ENCODE results near the gene YOD1.

YOD1 gene

DNA sequence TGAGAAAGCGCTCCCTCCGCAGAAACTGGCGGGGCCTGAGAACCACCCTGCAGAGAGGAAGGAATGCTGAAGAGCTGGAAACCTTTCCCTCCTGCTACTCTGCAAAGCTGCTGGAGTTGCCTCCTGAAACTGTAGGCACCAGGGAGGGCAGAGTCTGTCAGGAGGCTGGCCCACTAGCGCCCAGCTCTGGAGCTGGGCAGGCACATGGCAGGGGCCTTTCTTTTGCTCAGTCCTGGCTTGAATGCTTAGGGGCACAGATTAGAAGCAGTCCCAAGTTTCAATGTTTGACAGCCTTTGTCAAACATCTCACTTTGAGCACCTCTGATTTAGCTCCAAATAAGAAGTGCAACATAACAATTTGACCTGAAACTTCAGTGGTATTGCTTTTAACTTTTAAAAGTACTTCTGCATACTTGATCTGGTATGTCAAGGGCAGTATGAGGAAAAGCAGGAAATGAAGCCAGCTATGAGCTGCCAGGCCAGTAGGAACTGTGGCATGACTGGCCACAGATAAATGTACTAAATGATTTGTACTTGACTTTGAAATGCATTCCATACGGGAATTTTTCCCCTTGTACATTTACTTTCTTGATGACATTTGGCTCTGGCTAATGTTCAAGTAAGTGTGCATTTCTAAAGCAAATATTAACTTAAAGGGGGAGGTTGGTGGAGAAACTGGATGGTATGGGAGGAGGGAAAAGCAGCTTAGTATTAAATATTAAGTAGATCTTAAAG is 25.7 kb downstream of the YOD1 start:
- no peak for DNase-seq (ENCODE audit: low spot score)

DNA sequence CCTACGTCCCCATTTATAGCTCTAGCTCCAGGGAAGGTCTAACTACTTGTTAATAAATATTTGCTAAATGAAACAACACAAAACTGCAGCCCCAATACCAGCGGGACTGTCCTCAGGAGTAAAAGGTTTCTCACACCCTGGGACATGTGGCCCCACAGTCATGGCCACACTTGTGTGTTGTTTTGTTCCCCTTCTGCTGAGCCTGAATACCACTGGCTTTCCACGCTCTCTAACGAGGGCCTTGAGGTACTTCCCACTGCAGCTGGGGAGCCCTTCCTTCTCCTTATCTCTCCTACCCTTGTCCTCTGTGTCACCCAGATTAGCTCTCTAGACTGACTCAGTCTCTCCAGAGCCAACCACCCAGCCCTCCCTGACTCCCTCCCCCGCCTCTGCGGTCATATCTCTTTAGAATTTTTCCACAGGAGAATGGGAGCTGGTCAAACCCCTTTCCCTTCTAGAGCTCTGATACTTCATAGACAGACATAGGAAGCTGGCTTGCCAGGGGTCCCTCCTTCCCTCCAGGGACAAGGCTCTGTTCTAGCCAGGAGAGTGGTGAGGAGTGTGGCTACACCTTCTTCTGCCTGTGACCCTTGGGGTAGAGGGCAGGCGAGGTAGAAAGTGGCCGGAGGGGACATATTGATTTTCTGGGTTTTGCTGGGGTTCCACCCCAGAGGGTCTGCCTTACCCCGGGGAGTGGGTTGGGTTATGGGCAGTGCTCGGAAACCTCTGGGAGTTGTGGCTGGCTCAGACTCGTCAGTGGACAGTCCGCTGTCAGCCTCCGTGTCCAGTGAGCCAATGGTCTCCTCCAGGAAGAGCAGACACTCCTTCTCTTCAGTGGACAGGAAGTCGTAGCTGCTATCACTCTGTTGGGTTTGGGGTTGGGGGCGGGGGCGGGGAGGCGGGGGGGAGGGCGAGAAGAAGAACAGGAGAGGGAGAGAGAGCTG is 26.5 kb downstream of the YOD1 start:
- DNase-seq (ENCODE audit: low spot score): no peak

DNA sequence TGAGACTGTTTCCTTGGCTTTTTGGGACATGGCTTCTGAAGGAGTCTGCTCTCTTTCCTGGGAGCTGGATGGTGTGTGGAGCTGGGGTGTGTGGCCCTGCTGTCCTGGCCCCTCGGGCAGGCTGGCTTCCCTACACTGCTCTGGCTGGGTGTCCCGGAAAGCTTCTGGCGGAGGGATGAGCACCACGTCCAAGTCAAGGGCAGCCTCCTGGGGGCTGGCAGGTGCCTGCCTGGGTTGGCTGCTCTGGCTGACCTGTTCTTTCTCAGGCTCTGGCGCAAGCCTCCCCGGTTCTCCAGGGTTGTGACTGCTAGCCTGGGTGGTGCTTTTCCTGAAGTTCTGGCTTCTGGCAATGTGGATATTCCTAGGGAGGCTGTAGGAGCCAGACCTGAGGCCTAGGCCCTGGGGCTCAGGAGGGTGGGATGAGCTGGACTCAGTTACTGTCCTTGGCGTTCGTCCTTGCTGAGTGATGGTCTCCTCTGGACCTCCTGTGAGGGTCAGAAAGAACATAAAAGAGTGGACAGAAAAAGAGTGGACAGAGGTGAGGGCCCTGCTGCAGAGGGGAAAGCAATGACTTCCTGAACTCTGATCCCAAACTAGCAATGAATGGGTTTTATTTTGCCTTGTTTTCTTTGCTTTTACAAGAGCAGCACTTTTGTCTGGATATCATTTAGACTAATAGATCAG is 27.9 kb downstream of the YOD1 start:
- DNase-seq (ENCODE audit: low spot score): no peak

DNA sequence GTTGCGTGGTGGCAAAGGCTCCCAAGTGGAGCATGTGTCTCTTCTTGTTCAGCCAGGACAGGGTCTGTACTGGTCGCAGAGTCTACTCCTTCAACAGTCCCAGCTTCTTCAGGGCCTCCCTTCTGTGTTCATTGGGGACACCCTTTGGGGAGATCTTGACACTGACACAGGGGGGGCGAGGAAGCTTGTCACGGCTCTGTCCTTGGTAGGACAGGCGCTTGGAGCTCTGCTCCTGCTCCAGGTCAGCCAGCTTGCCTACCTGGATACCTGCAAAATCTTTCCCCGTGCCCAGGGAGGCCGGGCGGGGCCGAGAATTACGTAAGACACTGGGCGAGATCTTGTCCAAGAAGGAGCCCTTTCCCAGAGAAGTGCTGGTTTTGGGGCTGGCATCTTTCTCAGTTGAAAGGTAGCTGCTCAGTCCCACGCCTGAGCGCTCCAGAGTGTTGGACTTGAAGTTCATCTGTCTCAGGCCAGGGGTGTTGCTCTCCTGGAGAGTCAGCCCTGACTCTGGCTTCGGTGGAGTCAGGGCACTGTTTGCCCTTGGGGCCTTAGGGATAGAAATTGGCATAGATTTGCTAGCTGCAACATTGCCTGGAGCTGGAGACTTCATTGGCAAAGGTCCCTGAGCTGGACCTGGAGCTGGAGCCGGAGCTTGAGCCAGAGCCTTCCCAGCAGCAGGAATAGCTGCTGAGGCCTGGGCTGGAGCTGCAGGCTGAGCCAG is 29.0 kb downstream of the YOD1 start:
- DNase-seq (ENCODE audit: low spot score): no peak

DNA sequence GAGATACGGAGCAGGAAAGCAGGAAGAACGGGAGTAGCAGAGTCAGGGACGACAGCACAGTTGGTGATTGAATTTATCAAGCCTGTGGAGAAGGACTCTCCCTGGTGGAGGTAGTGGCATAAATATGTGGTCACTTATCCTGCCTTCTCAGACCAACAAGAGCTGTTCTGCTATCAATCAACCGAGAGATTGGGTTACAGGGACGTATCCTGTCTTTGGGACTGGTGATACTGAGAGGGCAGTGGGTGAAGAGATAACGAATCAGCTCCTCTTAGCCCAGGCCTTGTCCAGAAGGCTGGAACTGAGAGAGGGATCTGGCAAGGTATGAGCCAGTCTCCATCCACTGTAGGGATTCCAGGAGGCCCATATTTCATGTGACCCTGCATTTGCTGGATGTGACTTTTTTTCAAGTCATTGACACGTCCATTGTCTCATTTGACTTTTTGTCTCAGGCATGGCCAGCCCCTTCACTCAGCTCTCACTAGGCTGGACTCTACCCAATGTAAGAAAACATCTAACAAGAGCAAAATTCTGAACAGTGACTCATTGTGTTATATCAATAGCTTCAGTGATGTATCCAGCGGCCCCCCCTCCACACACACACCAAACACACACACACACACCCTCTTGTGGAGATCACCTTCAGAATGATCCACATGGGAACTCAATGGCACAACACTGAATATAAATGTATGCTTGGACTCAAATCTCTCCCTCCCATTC is 29.7 kb downstream of the YOD1 start:
- DNase-seq (ENCODE audit: low spot score): peak; percentile 53

DNA sequence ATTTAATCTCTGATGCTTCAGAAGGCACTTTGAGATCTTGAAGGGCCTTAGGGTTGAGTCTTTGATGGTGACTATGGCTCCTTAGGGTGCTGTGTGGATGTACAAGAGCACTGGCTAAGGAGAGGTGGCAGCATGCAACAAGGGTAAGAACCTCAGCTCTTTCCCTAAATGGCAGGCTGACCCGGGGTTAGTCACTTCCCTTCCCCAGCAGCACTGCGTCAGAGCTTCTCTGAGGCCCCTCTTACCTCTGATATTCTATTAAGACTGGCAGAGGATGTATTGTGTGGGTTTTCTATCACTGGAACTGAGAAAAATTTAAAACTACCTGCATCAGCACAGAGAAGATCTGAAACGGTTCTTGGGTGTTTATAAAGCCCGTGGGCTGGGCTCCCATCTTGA is 30.3 kb downstream of the YOD1 start:
- DNase-seq (ENCODE audit: low spot score): no peak

DNA sequence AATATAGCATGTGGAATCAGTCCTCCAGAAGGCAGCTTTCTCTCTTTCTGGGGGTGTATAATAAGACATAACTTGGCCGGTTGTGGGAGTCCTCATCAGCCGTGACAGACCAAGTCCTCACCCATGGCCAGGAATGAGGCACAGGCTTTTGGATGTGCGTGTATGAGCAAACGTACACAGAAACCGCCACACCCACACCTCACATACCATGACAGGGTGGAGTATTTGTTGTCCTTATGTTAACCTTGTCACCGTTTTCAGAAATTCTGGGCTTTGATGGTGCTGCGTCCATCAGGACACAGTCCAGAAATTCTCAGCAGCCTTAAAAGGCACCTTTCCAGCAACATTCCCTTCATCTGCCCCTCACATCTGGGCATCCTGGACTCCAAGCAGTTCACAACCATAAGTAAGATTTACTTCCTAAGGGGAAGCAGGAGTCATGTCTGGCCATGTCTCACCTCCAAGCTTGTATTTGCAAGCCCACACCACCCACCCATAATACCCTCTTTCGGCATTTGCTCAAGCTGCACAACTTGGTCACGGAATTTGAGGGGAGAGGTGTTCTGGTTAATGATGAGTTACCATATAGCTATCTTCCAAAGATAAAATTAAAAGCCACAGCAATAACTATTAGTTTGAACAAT is 30.8 kb downstream of the YOD1 start:
- DNase-seq (ENCODE audit: low spot score): no peak

DNA sequence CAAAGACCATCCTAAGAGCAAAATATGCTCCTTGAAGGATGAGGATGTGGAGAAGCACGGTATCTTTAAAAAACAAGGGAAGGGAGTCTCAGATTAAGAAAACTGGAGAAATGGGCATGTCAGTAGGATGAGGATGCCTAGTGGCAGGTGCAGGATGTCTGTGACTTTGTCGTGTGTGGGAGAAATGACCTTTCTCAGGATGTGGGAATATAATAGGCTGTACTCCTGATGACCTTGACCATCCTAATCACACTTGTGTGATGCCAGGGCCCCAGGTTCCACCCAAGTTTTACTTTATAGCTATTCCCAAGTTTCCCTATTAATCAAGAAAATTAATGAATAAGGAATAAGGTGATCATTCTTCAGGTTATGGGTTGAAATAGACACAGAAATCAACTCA is 31.3 kb downstream of the YOD1 start:
- DNase-seq (ENCODE audit: low spot score): no peak

DNA sequence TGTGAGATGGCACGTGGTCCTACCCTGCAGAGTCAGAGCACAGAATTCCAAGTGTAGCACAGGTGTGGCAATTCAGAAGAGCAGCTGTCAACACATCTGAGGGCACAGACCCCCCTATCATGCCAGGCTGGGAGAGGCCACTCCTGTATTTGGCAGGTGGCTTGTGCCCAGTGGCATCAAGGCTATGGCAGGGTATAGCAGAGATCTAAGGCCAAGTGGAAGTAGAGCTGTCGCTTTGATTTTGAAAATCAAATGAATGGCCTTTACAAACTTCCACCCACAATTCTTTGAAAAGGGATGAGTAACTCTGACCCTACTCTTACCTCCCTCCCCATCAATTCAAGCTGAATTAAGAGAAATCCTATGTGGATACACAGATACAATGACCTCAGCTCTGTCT is 31.8 kb downstream of the YOD1 start:
- DNase-seq (ENCODE audit: low spot score): no peak

DNA sequence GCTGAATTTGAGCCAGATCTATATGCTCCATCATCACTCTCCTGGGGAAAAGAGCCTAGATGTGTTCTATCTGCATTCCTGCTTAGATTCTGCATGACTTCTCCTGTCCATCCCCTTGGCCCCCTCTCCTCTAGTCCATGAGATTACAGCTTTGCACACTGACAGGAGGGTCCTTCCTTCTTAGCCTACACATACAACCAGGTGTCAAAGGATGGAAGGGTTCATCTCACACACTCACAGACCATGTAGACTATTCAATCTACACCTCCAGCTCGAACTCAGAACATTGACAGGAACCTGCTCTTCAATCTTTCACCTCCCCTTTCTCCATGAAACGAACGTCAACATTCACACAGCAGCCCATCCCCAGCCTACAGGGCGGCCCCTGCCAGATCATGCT is 32.3 kb downstream of the YOD1 start:
- no peak for DNase-seq (ENCODE audit: low spot score)

DNA sequence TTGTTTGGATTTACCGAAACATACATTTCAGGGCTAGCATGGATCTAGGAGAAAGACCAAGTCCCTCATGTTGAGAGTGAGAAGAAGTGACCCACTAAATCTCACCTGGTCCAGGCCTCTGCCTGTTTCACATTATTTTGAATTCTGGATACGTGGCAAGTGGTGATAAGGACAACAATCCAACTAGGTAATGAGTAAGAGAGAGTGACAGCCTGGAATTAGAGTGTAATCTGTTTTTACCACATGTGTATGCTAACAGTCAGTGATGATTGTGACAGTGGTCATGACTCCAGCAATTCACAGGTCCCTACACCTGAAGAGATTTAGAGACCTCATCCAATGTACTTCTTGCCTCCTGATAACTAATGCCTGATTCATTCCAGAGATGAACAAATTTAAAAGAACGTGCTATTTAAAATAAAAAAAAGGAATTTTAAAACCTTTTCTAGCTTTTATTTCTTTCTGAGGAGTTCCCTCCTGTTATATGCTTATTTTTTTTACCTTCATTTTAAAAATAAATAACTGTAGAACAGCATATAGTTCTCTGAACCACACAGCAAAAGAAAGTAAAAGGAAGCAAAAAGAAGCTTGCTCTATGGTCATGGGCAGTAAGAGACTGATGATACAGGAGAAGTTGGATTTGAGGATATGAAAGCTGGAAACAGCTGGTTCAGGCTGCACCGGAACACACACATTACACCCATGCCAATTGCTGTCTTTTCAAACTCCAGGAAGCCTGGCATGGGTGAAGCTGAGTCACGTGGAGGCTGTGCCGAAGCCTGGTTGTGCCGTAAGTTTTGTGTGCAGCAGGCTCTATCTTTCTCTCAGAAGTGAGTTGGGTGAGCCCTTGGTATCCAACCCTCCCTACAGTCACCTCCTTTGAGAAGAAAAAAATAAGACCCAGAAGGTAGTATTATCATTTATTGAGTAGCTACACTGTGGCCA is 33.1 kb downstream of the YOD1 start:
- DNase-seq (ENCODE audit: low spot score): peak; percentile 15

DNA sequence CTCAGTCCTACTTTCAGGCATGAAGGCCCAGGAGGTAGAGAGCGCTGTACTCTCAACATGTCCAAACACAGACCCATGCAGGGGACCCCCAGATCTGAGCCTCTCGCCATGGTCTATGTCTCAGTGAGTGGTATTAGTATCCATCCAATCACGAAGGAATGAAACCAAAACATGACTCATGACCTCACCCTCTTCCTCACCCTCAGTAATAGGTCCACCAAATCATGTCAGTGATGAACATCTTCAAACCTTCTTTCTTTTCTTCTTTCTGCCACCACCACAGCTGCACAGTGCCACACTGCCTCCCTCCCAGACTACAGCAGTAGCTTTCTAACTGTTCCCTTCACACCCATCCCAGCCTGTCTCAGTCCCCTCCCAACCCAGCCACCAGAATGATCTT is 35.2 kb downstream of the YOD1 start:
- DNase-seq (ENCODE audit: low spot score): no peak

DNA sequence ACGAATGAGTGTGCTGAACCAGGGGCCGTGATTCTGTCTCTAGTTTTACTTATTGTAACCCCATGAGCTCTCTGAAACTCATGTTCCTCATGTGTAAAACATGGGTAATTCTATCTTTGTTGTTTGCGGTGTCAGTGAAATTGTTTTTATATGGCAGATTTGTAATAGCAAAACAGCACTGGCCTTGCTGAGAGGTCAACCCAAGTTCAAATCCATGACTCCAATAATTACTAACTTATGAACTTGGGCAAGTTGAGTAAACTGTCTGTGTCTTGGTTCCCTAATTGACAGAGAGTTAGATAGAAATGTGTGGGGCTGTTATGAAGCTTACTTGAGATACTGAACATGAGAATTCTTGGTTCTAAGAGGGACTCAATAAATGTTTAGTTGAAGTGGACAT is 36.3 kb downstream of the YOD1 start:
- DNase-seq (ENCODE audit: low spot score): no peak

DNA sequence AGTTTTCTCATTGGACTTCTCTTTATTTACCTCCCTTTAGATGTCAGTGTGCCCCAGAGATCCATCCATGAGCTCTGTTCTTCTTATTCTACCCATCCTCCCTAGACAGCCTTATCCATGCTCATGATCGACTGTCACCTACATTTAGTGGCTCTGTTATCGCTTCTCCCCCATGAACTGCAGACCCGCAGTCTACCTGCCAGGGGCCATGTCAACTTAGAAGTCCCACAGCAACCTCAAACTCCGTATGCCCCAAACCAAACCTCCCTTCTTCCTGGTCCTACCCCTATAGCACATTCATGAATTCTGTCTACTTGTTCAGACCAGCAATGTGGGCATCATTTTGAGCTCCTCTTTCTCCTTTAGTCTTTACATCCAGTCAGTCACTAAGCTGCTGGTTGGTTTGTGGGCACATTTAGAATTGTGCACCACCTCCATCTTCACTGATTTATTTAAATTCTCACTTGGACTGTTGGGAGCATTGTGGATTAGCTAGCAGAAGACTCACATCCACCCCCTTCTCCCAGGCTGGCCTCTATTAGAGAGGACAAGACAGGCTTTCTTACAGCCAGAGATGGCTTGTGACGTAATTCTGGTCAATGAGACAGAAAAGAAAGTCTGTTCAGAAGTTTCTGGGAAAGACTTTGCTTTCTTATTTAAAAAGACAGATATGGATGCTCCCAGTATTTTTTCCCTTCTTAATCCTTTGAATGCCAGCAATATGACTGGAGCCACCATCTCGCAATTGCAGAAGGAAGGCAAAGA is 37.5 kb downstream of the YOD1 start:
- DNase-seq (ENCODE audit: low spot score): no peak

DNA sequence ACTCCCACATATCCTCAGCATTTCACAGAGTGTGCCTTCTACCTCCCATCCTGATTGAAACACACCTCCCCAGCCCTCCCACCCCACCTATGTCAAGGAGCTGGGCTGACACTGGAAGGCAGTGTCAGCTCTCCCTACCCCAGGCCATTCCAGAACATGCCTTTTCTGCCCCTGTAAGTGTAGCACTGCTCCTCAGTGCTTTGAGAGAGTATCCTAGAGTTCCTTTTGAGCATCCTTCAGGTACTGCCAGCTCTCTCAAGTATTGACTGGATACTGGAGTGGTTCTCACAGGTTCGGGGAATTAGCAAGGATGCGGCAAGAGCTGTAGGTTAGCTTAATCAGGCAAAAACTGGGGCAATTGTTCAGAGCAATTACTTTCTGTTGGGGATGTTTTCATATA is 40.3 kb downstream of the YOD1 start:
- DNase-seq (ENCODE audit: low spot score): no peak

DNA sequence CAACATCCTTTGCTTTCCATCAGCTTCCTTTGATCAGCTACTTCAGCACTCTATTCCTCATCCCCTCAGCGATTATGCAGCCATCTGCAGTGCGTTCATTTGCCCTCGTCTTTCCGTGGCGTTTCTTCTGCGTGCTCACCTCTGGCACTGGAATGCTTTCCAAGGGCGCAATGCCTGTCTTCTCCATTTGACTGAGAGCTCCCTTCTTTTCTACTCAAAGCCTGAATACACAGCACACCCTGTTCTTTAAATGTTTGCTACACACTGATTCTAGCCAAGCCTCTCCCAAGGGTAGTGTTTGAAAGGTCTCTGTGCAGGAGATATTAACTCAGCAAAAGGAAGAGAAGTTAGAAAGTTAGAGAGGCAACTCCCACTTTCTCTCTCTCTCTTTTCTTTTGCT is 41.1 kb downstream of the YOD1 start:
- no peak for DNase-seq (ENCODE audit: low spot score)

DNA sequence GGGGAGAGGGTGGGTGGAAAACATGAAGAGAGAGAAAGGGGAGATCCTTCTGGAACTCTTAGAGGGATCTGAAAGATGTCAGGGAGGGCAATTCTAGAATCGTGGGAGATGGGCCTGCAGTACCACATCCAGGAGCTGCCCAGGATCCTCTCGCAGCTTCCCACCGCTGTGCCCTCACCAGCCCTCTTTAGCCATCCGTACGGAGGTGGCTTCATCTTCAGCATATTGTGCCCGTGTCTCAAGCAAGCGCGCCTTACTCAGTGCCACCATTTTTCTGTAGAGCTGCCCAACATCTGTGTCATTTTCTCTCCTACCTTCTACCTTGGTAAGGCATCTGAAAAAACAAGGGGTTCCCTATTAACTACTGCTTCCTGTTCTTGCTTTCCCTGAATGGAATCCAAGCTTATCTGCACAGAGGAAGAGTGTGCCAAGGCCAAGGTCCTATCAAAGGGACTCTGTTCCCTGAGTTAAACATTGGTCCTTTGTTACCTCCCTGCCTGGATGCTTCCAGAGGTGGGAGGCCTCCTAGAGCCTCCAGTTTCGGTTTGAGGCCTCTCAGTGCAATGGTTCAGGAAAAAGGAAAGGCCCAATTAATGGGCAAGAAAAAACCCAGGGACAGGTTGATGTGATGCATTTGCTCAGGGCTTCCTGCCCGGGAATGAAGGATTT is 41.7 kb downstream of the YOD1 start:
- DNase-seq (ENCODE audit: low spot score): no peak

DNA sequence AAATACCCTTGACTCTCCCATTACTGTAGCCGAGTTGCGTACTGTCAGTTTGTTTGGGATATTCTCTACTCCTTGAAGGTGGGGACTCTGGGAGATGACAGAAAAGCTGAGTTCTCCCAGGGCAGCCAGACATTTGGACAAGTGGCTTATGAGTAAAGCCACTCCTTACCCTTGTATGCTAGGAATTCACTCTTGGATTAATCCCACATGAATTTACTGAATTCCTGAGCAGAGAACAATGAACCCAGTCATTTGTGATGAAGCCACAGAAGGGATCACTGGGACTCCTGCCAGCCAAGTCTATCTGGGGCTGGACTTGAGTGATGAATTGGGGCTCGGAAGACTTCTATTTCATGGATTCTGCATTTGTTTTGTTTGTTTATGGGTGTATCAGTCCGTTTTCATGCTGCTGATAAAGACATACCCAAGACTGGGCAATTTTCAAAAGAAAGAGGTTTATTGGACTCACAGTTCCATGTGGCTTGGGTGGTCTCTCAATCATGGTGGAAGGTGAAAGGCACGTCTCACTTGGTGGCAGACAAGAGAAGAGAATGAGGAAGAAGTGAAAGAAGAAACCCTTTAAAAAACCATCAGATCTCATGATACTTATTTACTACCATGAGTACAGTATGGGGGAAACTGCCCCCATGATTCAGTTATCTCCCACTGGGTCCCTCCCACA is 43.5 kb downstream of the YOD1 start:
- no peak for DNase-seq (ENCODE audit: low spot score)

All from globus pallidus (tissue), 1 donor.